LNCaP clone FGC (cell line): ENCODE data around the gene EPHB3.

Experiments
- DNase-seq: peaks from one replicate; pipeline ENCODE4 v3.0.0-alpha.2; 2011; ENCODE audit warnings: low read depth
- H3K4me3 ChIP-seq: 2 replicates; pipeline ENCODE4 v1.5.1; 2011; ENCODE audit warnings: mild to moderate bottlenecking, low read depth, low read length, control low read depth
- TF ChIP-seq, protein P1 (sequence below): IDR thresholded peaks from 2 replicates; pipeline ENCODE4 v1.5.1; 2012; ENCODE audit warnings: mild to moderate bottlenecking; ENCODE audit not compliant: control insufficient read depth, insufficient read depth; ENCODE audit errors: extremely low read depth

The EPHB3 gene

DNA sequence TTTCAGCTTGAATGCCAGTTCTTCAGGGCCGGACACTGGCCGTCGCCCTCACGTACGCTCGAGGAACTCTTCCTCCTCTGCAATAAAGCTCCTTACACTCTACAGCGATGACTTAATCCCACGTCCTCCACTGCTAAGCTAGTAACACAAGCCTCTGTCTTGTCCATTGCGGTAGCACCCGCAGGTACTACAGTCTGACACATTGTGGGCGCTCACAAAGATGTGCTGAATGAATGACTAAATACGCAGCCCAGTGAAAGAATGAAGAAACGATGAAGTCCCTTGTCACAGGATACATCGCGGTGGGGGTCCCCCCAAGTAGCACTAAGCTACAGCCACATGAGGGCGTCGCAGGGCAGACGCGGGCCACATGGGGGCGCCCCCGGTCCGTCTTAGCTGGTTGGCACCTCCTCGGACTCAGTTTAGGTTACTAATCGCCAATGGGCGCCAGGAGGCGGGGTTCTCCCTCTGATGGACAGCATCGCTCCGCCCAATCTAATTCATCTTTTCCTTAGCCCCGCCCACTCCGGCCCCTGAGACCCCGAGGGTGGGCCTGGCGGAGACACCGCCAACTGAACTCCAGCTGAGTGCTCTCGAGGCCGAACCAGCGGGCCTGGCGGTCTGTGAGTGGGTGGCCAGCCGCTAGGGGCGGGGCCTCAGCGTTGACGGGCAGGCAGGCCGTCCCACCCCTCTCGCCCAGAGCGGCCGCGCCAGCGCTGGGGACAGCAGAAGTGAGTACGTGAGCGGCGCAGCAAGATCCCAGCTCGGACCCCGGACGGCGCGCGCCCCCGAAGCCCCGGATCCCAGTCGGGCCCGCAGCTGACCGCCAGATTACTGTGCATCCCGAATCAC is at the start of gene EPHB3:
TSS of gene EPHB3 (plus strand) at position 725 of the 852 bp plus-strand sequence. CDS start 451 bp downstream, outside the sequence.
- H3K4me3 ChIP-seq, result peak within 1 kb of the TSS; percentile 59
- peak; percentile 97 for DNase-seq
- TF ChIP-seq, protein P1, sequence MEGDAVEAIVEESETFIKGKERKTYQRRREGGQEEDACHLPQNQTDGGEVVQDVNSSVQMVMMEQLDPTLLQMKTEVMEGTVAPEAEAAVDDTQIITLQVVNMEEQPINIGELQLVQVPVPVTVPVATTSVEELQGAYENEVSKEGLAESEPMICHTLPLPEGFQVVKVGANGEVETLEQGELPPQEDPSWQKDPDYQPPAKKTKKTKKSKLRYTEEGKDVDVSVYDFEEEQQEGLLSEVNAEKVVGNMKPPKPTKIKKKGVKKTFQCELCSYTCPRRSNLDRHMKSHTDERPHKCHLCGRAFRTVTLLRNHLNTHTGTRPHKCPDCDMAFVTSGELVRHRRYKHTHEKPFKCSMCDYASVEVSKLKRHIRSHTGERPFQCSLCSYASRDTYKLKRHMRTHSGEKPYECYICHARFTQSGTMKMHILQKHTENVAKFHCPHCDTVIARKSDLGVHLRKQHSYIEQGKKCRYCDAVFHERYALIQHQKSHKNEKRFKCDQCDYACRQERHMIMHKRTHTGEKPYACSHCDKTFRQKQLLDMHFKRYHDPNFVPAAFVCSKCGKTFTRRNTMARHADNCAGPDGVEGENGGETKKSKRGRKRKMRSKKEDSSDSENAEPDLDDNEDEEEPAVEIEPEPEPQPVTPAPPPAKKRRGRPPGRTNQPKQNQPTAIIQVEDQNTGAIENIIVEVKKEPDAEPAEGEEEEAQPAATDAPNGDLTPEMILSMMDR, result peak; percentile 99

DNA sequence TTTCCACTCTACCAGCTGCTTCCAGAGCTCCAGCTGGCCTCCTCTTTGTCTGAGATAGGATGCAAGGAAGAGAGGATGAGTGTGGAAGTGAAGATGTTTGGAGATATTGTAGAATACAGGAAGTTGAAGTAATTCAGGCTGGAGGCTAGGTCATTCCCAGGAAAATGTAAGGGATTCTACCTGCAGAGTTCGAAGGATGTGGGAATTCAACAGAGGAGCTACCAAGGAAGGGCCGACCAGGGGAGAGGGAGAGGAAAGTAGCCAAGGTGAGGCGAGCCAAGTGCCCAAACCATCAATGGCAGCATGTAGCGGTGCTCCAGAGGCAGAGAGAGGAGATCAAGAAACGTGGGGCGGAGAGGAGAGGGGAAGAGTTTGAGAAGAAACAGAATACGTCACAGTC is 49.0 kb upstream of the EPHB3 start:
- TF ChIP-seq, protein P1, result no peak
- no peak overlapping the region for H3K4me3 ChIP-seq
- no peak for DNase-seq

DNA sequence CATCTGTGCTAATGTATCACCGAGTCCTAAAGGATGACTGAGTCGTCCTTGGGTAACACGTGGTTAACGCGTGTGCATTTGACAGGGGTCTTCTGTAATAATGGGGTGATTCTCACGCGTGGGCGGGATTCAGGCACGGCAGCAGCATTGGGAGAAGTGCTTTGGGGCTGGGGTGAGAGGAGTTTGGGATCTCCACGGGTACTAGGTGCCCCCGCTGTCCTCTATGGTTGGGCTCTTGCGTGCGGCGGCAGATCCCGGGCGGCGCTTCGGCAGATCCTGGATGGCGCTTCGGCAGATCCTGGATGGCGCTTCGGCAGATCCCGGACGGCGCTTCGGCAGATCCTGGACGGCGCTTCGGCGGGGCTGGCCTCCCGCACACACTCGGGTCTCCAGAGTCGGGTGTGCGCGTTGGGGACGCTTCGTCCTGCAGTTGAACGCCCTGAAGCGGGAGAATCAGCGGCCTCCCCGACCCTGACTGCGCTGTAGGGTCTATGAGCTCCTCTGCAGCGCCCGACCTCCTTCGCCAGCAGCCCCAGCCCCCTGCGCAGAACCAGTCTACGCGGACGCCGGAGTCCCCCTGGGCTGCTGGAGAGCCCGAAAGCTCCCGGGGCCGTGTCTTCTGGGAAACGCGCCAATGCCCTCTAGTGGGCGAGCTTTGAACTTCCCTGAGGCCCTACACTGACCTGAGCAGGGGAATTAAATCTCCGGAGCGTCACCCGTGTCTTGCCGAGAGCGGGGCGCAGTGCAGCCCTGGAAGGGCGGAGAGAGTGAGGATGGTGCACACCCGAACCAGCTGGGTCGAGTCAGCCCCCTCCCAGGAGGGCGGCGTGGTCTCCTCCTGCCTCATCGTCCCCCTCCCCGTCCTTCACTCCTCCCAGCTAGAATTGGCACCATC is 48.1 kb upstream of the EPHB3 start:
- TF ChIP-seq, protein P1, result peak; percentile 84
- peak; percentile 25 for DNase-seq
- H3K4me3 ChIP-seq, result peak overlapping the region; percentile 49

DNA sequence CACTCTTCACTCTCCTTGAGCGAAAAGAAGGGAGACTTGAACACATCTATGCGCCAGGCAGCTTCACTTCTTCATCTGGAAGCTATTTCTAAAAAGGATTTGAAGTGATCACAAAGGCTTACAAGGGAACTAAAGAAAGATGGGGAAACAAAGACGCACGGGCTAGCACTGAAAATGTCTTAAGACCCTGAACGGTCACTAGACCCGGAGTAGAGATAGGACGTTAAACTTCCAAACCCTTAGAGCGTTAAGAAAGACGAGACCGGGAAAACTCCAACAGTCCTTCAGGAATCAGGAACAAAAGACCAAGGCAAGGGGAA is 47.5 kb upstream of the EPHB3 start:
- DNase-seq, result no peak
- TF ChIP-seq, protein P1, result no peak
- H3K4me3 ChIP-seq, result no peak overlapping the region

DNA sequence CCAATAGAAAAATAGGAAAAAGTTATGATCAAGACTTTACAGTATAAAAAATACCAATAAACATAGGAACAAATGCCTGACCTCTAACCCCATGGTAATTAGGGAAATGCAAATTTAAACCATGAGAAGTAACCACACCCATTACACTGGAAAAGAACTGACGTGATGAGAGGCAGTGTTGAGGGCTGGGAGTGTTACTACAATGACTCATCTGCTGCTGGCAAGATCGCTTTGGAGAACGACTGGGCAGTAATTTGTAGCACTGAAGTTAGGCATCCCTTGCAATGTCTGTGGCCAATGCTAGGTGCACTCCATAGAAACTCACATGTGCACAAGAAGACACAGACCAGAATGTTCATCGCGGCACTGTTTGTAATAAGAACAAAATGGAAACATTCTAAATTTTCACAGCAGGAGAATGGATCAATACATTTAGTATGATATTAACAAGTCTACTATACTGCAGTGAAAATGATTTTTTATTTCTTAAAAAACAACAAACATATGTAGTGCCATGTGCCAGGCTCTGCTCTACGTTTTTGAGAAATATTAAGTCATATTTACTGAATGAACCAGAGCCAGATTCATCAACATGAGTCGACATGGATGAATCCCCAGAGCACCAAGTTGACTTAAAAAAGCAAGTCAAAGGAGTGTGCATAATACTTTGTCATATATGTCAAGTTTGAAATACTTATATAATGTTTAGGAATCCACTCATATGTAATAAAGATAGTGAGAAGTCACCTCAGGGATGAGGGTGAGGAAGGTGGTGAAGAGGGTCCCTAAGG is 37.6 kb upstream of the EPHB3 start:
- TF ChIP-seq, protein P1, result no peak
- DNase-seq, result peak; percentile 18

DNA sequence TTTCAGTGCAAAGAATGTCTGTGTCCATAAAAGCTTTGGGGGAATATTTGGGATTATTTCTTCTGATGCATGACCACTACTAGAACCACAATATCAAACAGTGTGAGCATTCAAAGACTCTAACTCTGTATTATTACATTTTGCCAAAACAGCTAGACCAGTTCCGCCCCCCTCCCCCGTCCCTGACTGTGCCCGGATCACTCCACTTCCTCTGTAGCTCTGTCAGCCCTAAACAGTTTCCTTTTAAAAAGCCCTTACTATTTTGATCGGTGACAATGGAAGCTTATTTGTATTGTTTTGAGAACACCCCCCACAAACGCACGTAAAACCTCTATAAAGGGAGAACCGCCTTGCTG is 36.6 kb upstream of the EPHB3 start:
- no peak for DNase-seq
- peak overlapping the region; percentile 42 for H3K4me3 ChIP-seq

More for the DNA sequence above, 37.6 kb upstream of the EPHB3 start:
- no peak overlapping the region for H3K4me3 ChIP-seq

More for the DNA sequence above, 36.6 kb upstream of the EPHB3 start:
- TF ChIP-seq, protein P1, result no peak
